Large intestine (tissue), 3 donors: ENCODE data around the gene ANKRD44. TPM values are rescaled to one million over a fixed set of nuclear protein-coding genes. Genes with fewer than 3 reads are reported as not detected.
"Not testable (repeated sequence)": the region's sequence is repeated elsewhere in the genome, so short reads cannot be mapped to it uniquely, and the experiment has no call there.

Experiments used
- DNase-seq, 2 donors: peaks; one replicate each; pipeline versions ENCODE4 v3.0.0 to v3.0.0-alpha.2; 2013
- H3K27ac ChIP-seq: one replicate; pipeline ENCODE4 v1.5.1; 2013; ENCODE audit warnings: low read length
- H3K27me3 ChIP-seq: 2 replicates; pipeline ENCODE4 v1.6.1; 2013; ENCODE audit warnings: low read length; ENCODE audit not compliant: control insufficient read depth, insufficient read depth
- H3K36me3 ChIP-seq: 2 replicates; pipeline ENCODE4 v1.6.1; 2013; ENCODE audit warnings: low read length; ENCODE audit not compliant: control insufficient read depth, insufficient read depth
- H3K4me1 ChIP-seq: one replicate; pipeline ENCODE4 v1.6.1; 2013; ENCODE audit warnings: low read length; ENCODE audit not compliant: control insufficient read depth, insufficient read depth
- H3K4me3 ChIP-seq: one replicate; pipeline ENCODE4 v1.5.1; 2013; ENCODE audit warnings: low read length
- H3K9me3 ChIP-seq: one replicate; pipeline ENCODE4 v1.6.1; 2013; ENCODE audit warnings: mild to moderate bottlenecking, low read depth, low read length, moderate library complexity; ENCODE audit not compliant: control insufficient read depth
- WGBS: methylation state at CpG from one replicate; pipeline ENCODE4 v1.1.5; 2013; ENCODE audit warnings: low lambda C conversion rate; ENCODE audit not compliant: insufficient coverage; 5-methylcytosine and 5-hydroxymethylcytosine counted together
- polyA plus RNA-seq: library from polyadenylated mRNA; unstranded; fragments of 120-200 nt; gene quantifications from one replicate; pipeline ENCODE4 v1.2.1, GENCODE V29; 2013

The ANKRD44 gene
- polyA plus RNA-seq, 1 donor: 8.4 TPM

GRCh38 chr2:197073270-197073669, 237.3 kb downstream of the ANKRD44 start:
- no peaks in the 10 kb centered on the region for H3K36me3 ChIP-seq
- peaks cover 3% of the 10 kb centered on the region for H3K9me3 ChIP-seq
- H3K4me3 ChIP-seq: no peak overlapping the region
- H3K4me1 ChIP-seq: no peaks in the 10 kb centered on the region
- no CpG with 5 or more reads among the region's 2 CpGs for WGBS
- no peak overlapping the region for H3K27ac ChIP-seq
- H3K27me3 ChIP-seq: no peaks in the 10 kb centered on the region
- DNase-seq: no peak

GRCh38 chr2:197072533-197072932, 238.0 kb downstream of the ANKRD44 start:
- no peak overlapping the region for H3K4me3 ChIP-seq
- no peaks in the 10 kb centered on the region for H3K27me3 ChIP-seq
- WGBS: 100% methylated on average over 1 of the region's 3 CpGs
- no peaks in the 10 kb centered on the region for H3K36me3 ChIP-seq
- H3K27ac ChIP-seq: no peak overlapping the region
- H3K4me1 ChIP-seq: no peaks in the 10 kb centered on the region
- H3K9me3 ChIP-seq: peaks cover 3% of the 10 kb centered on the region
- DNase-seq: no peak

GRCh38 chr2:197071790-197072436, 238.7 kb downstream of the ANKRD44 start:
- Histone ChIP-seq H3K9me3 (peaks cover 3% of the 10 kb centered on the region), H3K27me3 (no peaks in the 10 kb centered on the region), H3K36me3 (no peaks in the 10 kb centered on the region), H3K27ac (no peak overlapping the region), H3K4me1 (no peaks in the 10 kb centered on the region), H3K4me3 (no peak overlapping the region)
- no peak for DNase-seq
- no CpG with 5 or more reads among the region's 1 CpG for WGBS

- Histone ChIP-seq H3K27me3 (no peaks in the 10 kb centered on the region), H3K36me3 (no peaks in the 10 kb centered on the region), H3K4me3 (no peak overlapping the region), H3K27ac (no peak overlapping the region), H3K9me3 (peaks cover 3% of the 10 kb centered on the region), H3K4me1 (no peaks in the 10 kb centered on the region)
- 100% methylated on average over 1 of the region's 1 CpG for WGBS
- DNase-seq: no peak
These were observed 239.4 kb downstream of the ANKRD44 start for GRCh38 chr2:197071213-197071612.

- Histone ChIP-seq H3K36me3 (no peaks in the 10 kb centered on the region), H3K27me3 (no peaks in the 10 kb centered on the region), H3K9me3 (peaks cover 3% of the 10 kb centered on the region), H3K27ac (no peak overlapping the region), H3K4me3 (no peak overlapping the region), H3K4me1 (no peaks in the 10 kb centered on the region)
- no peak for DNase-seq
- 71% methylated on average over 2 of the region's 2 CpGs for WGBS
These were observed 240.6 kb downstream of the ANKRD44 start for GRCh38 chr2:197069958-197070357.

- DNase-seq, H3K27me3 ChIP-seq, H3K4me3 ChIP-seq, H3K9me3 ChIP-seq, H3K36me3 ChIP-seq, H3K27ac ChIP-seq, H3K4me1 ChIP-seq: not testable (repeated sequence)
- no CpG with 5 or more reads among the region's 3 CpGs for WGBS
These were observed 248.0 kb downstream of the ANKRD44 start for GRCh38 chr2:197062574-197062973.

- H3K4me1 ChIP-seq: no peaks in the 10 kb centered on the region
- H3K9me3 ChIP-seq: peaks cover 11% of the 10 kb centered on the region
- no peak overlapping the region for H3K27ac ChIP-seq
- no CpG with 5 or more reads among the region's 1 CpG for WGBS
- H3K27me3 ChIP-seq: no peaks in the 10 kb centered on the region
- no peak overlapping the region for H3K4me3 ChIP-seq
- H3K36me3 ChIP-seq: no peaks in the 10 kb centered on the region
- no peak for DNase-seq
These were observed 251.1 kb downstream of the ANKRD44 start for GRCh38 chr2:197059477-197059876.

GRCh38 chr2:197058777-197059300, 251.7 kb downstream of the ANKRD44 start:
- WGBS: no CpG with 5 or more reads among the region's 1 CpG
- Histone ChIP-seq H3K9me3 (peaks cover 11% of the 10 kb centered on the region), H3K4me1 (no peaks in the 10 kb centered on the region), H3K36me3 (no peaks in the 10 kb centered on the region), H3K27ac (no peak overlapping the region), H3K4me3 (no peak overlapping the region), H3K27me3 (no peaks in the 10 kb centered on the region)
- no peak for DNase-seq

- Histone ChIP-seq H3K4me1 (no peaks in the 10 kb centered on the region), H3K4me3 (no peak overlapping the region), H3K36me3 (no peaks in the 10 kb centered on the region), H3K27ac (no peak overlapping the region), H3K27me3 (no peaks in the 10 kb centered on the region), H3K9me3 (peaks cover 11% of the 10 kb centered on the region)
- no CpG with 5 or more reads among the region's 2 CpGs for WGBS
- no peak for DNase-seq
These were observed 252.6 kb downstream of the ANKRD44 start for GRCh38 chr2:197057959-197058358.

GRCh38 chr2:197055045-197055444, 255.5 kb downstream of the ANKRD44 start:
- no peaks in the 10 kb centered on the region for H3K36me3 ChIP-seq
- no peaks in the 10 kb centered on the region for H3K4me1 ChIP-seq
- no peak overlapping the region for H3K4me3 ChIP-seq
- H3K9me3 ChIP-seq: peaks cover 8% of the 10 kb centered on the region
- no peak for DNase-seq
- no peaks in the 10 kb centered on the region for H3K27me3 ChIP-seq
- H3K27ac ChIP-seq: no peak overlapping the region

GRCh38 chr2:197054437-197054836, 256.1 kb downstream of the ANKRD44 start:
- Histone ChIP-seq H3K4me1 (no peaks in the 10 kb centered on the region), H3K9me3 (peaks cover 8% of the 10 kb centered on the region), H3K4me3 (no peak overlapping the region), H3K27me3 (no peaks in the 10 kb centered on the region), H3K27ac (no peak overlapping the region), H3K36me3 (no peaks in the 10 kb centered on the region)
- no CpG with 5 or more reads among the region's 1 CpG for WGBS
- DNase-seq: no peak
